Midbrain (tissue), 1 donor: ENCODE measurements around the gene TUBB6.
A peak's percentile ranks its signal among the peaks of the same experiment; 100 is the strongest.

Source experiments
- DNase-seq: peaks from one replicate; lab custom pipeline; 2025; lab: John Stamatoyannopoulos, UW

The TUBB6 gene

GRCh38 chr18:12307701-12308385 lies at the start of gene TUBB6:
Gene TUBB6, plus strand, starts transcription at chr18:12308241. Its CDS starts 52 bp downstream, at chr18:12308293.
- DNase-seq = no peak

- DNase-seq = no peak
Measured at GRCh38 chr18:12258719-12259705, 49.0 kb upstream of the TUBB6 start.

GRCh38 chr18:12262748-12263147 lies 45.3 kb upstream of the TUBB6 start:
- no peak for DNase-seq

GRCh38 chr18:12264864-12265263 lies 43.2 kb upstream of the TUBB6 start:
- no peak for DNase-seq

- peak; percentile 74 for DNase-seq
Measured at GRCh38 chr18:12271376-12272235, 36.4 kb upstream of the TUBB6 start.

- DNase-seq = no peak
Measured at GRCh38 chr18:12274793-12275192, 33.2 kb upstream of the TUBB6 start.

GRCh38 chr18:12276736-12277554 lies 31.1 kb upstream of the TUBB6 start:
- no peak for DNase-seq

GRCh38 chr18:12278215-12278671 lies 29.8 kb upstream of the TUBB6 start:
- no peak for DNase-seq

- DNase-seq = peak; percentile 65
Measured at GRCh38 chr18:12278741-12279682, 29.0 kb upstream of the TUBB6 start.

- no peak for DNase-seq
Measured at GRCh38 chr18:12279781-12280531, 28.1 kb upstream of the TUBB6 start.

GRCh38 chr18:12281861-12282260 lies 26.2 kb upstream of the TUBB6 start:
- DNase-seq = no peak

- no peak for DNase-seq
Measured at GRCh38 chr18:12282442-12283039, 25.5 kb upstream of the TUBB6 start.

GRCh38 chr18:12283256-12283655 lies 24.8 kb upstream of the TUBB6 start:
- DNase-seq = no peak

GRCh38 chr18:12283666-12284065 lies 24.4 kb upstream of the TUBB6 start:
- no peak for DNase-seq

GRCh38 chr18:12287131-12287681 lies 20.8 kb upstream of the TUBB6 start:
- no peak for DNase-seq

GRCh38 chr18:12287684-12288402 lies 20.2 kb upstream of the TUBB6 start:
- DNase-seq = no peak

GRCh38 chr18:12288403-12288755 lies 19.7 kb upstream of the TUBB6 start:
- no peak for DNase-seq

GRCh38 chr18:12290086-12290485 lies 18.0 kb upstream of the TUBB6 start:
- no peak for DNase-seq
